Prostate gland (tissue), 2 donors: ENCODE measurements around the gene IGHMBP2. TPM values are rescaled to one million over a fixed set of nuclear protein-coding genes. Genes with fewer than 3 reads are reported as not detected.
A peak's percentile ranks its signal among the peaks of the same experiment; 100 is the strongest.

Source experiments
- DNase-seq: peaks from one replicate; pipeline ENCODE4 v3.0.0-alpha.2; 2019; ENCODE audit warnings: low spot score
- H3K27ac ChIP-seq, 2 donors: fragments of 200-600 bp; sonication (generic); 2 replicates each; pipeline ENCODE4 v1.5.1; 2017 to 2019
- H3K27me3 ChIP-seq: fragments of 200-600 bp; sonication (generic); replicated peaks from 2 replicates; pipeline ENCODE4 v1.5.1; 2019; ENCODE audit not compliant: insufficient read depth
- H3K36me3 ChIP-seq, 2 donors: fragments of 200-600 bp; sonication (generic); 1 replicate in 1 of 2; 2 replicates in 1 of 2; pipeline versions ENCODE4 v1.5.1 to v1.8.1; 2017 to 2019
- H3K4me1 ChIP-seq: fragments of 200-600 bp; sonication (generic); replicated peaks from 2 replicates; pipeline ENCODE4 v1.5.1; 2019
- H3K4me3 ChIP-seq, 2 donors: fragments of 200-600 bp; sonication (generic); 2 replicates each; pipeline ENCODE4 v1.5.1; 2017 to 2019
- H3K9me3 ChIP-seq: fragments of 200-600 bp; sonication (generic); 2 replicates; pipeline ENCODE4 v1.5.1; 2017
- POLR2A ChIP-seq: fragments of 450-650 bp; IDR thresholded peaks from one replicate; pipeline ENCODE4 v1.6.1; 2016; ENCODE audit warnings: antibody characterized with exemption, mild to moderate bottlenecking
- POLR2AphosphoS5 ChIP-seq: sonication (generic); formaldehyde crosslinking; IDR thresholded peaks from one replicate; pipeline ENCODE4 v1.6.1; 2017; ENCODE audit warnings: antibody characterized with exemption
- WGBS: methylation state at CpG from one replicate; pipeline ENCODE4 v1.1.5; 2018; 5-methylcytosine and 5-hydroxymethylcytosine counted together
- intact Hi-C: fragments of 100-400 bp; cut with DNase I; formaldehyde crosslinking; loops from one replicate; pipeline ENCODE4 v1.14.2; 2022
- total RNA-seq, 2 donors: library from RNA; depleted of rRNA; stranded (reverse); fragments of >200 nt; gene quantifications; one replicate each; pipeline ENCODE4 v1.1.0, GENCODE V29; 2016
- TF ChIP-seq, protein P1 (sequence below), 4 experiments: fragments of 200-600 bp in 2 of 4; fragments of 450-650 bp in 2 of 4; sonication (generic) in 2 of 4; IDR thresholded peaks; 1 replicate in 3 of 4; 2 replicates in 1 of 4; pipeline ENCODE4 v1.5.1; 2016 to 2019; ENCODE audit warnings: antibody characterized with exemption in 4 of 4, mild to moderate bottlenecking in 2 of 4, moderate library complexity in 2 of 4

IGHMBP2 gene
- total RNA-seq, 2 donors from 2014 or later, result 17.3 to 34.0 TPM

DNA sequence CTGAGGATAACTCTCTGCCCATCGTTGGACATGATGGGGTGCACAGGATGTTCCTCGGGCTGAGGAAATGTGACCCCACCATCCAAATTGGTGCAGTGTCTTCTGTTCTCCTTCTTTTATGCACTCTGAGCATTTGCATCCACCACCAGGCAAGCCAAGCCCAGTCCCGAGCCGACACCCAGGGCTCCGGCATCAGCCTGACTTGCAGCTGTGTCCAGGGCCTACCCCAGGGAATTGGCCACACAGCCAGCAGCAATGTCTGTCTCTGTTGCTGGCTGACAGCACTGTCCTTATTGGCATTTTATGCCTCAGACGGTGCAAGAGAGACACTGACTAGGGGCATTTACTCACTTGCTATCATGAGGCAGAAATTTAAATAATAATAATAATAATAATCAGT, 36.6 kb upstream of the IGHMBP2 start:
- no peaks in the 10 kb centered on the region for H3K4me1 ChIP-seq
- no peaks in the 10 kb centered on the region for H3K27me3 ChIP-seq
- no peak for TF ChIP-seq POLR2A
- TF ChIP-seq POLR2AphosphoS5, result no peak
- TF ChIP-seq, protein P1, sequence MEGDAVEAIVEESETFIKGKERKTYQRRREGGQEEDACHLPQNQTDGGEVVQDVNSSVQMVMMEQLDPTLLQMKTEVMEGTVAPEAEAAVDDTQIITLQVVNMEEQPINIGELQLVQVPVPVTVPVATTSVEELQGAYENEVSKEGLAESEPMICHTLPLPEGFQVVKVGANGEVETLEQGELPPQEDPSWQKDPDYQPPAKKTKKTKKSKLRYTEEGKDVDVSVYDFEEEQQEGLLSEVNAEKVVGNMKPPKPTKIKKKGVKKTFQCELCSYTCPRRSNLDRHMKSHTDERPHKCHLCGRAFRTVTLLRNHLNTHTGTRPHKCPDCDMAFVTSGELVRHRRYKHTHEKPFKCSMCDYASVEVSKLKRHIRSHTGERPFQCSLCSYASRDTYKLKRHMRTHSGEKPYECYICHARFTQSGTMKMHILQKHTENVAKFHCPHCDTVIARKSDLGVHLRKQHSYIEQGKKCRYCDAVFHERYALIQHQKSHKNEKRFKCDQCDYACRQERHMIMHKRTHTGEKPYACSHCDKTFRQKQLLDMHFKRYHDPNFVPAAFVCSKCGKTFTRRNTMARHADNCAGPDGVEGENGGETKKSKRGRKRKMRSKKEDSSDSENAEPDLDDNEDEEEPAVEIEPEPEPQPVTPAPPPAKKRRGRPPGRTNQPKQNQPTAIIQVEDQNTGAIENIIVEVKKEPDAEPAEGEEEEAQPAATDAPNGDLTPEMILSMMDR (IDR thresholded peaks at IDR 0.05), result no peak
- no peaks in the 10 kb centered on the region for H3K36me3 ChIP-seq
- DNase-seq, result no peak
- intact Hi-C loops, result no loop called here
- no peak overlapping the region for H3K4me3 ChIP-seq
- H3K9me3 ChIP-seq, result no peaks in the 10 kb centered on the region
- H3K27ac ChIP-seq, result no peak overlapping the region
- 78% methylated on average over 6 of the region's 6 CpGs for WGBS

DNA sequence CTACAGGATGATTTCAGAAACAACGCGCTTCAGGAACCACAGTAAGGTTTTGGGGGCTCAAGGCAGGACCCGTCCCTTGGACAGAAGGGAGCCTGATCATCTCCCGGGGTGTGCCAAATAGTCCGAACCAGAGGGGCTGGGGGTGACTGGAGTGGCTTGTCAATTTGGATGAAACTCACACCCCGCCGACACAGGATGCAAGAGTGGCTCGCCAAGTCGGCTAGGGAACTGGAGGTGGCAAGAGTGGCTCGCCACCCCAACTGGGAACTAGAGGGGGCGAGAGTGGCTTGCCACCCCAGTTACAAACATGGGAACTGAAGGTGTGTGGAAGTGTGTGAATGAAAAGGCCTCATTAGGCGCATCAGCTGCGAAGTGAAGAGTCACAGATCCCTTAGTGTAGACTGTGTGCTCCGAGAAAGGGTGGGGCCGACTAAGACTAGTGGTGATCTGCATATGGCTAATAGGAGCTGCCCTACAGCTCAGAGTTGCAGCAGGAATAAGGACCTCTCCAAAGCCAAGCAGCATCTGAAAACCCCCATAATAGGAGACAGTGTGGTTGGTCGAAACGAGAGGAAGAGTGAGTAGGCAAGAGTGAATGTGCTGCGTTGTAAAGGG, 35.4 kb upstream of the IGHMBP2 start:
- intact Hi-C loops, result no loop called here
- no peak overlapping the region for H3K4me3 ChIP-seq
- H3K27me3 ChIP-seq, result no peaks in the 10 kb centered on the region
- no peak for DNase-seq
- WGBS, result 92% methylated on average over 18 of the region's 18 CpGs
- no peaks in the 10 kb centered on the region for H3K36me3 ChIP-seq
- no peak overlapping the region for H3K27ac ChIP-seq
- H3K4me1 ChIP-seq, result no peaks in the 10 kb centered on the region
- no peaks in the 10 kb centered on the region for H3K9me3 ChIP-seq
- TF ChIP-seq, protein P1 (IDR thresholded peaks at IDR 0.05), result no peak
- TF ChIP-seq POLR2AphosphoS5, result no peak
- no peak for TF ChIP-seq POLR2A

DNA sequence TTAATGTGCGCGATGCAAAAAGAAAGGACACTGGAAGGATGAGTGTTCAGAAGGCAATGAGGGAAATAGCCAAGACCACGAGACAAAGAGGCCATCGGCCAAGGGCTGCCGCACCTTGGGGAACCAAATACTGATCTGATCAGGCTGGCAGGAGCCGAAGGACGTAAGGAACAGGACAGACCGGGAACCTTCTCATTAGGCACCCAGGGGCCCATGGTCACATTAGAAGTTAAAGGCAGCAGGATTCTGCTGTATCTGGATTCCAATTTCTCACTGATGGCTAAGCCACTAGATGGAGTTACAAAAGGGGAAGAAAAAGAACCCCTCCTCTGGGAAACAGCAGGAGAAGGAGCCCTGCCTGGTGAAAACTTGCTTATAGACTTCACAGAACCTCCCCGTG, 33.2 kb upstream of the IGHMBP2 start:
- intact Hi-C loops, result no loop called here

DNA sequence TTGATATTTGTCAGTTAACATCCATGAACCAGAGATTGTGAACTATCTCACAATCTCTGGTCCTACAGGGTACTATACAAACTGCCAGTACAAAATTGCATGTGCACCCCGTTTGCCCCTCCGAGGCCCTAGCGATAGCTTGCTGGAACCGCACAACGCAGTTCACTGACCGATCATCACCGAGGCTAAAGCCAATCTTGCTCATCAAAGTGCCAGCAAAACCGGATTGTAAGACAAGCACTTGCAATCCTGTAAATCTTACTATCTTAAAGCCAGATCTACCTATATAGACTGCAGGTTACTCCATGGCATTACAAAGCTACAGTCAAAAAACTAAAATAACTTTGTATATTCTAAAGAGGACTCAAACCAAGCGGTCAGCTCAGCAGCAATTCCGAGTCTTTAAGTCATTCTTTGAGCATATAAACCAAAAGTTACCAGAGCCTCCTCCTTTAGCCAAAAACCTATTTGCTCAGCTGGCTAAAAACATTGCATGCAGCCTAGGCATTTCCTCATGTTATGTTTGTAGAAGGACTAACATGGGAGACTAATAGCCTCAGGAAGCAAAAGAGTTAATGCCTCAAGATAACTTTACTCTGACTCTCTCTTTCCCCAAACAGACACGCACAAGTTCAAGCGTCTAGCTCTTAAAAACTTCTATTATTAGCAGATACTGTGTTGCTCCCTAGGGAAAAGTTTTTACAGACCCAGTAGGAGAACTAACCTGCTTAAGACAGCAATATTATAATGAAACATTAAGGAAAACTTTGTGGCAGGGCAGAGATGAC, 31.3 kb upstream of the IGHMBP2 start:
- 53% methylated on average over 12 of the region's 12 CpGs for WGBS
- Histone ChIP-seq H3K4me1 (peaks cover 7% of the 10 kb centered on the region), H3K9me3 (no peaks in the 10 kb centered on the region), H3K4me3 (no peak overlapping the region), H3K27ac (peak overlapping the region; percentile 47 to 58), H3K36me3 (no peaks in the 10 kb centered on the region), H3K27me3 (no peaks in the 10 kb centered on the region)
- TF ChIP-seq, protein P1 (IDR thresholded peaks at IDR 0.05), result no peak
- TF ChIP-seq POLR2AphosphoS5 (peak; percentile 46), POLR2A (no peak)
- intact Hi-C loops, result no loop called here
- peak; percentile 20 for DNase-seq

More for the DNA sequence above, 33.2 kb upstream of the IGHMBP2 start:
- peaks cover 7% of the 10 kb centered on the region for H3K4me1 ChIP-seq
- no peaks in the 10 kb centered on the region for H3K9me3 ChIP-seq
- H3K4me3 ChIP-seq, result peak overlapping the region in 1 of 2 donors; percentile 14
- DNase-seq, result peak; percentile 60
- 41% methylated on average over 9 of the region's 9 CpGs for WGBS
- no peaks in the 10 kb centered on the region for H3K27me3 ChIP-seq
- TF ChIP-seq POLR2A (no peak), POLR2AphosphoS5 (peak; percentile 4)
- TF ChIP-seq, protein P1 (IDR thresholded peaks at IDR 0.05), result no peak
- no peaks in the 10 kb centered on the region for H3K36me3 ChIP-seq
- peak overlapping the region; percentile 47 to 58 for H3K27ac ChIP-seq
